GM21423 (cell line): ENCODE results near the gene MAPK1.
"Not testable (repeated sequence)": the region's sequence is repeated elsewhere in the genome, so short reads cannot be mapped to it uniquely, and the experiment has no call there.

ENCODE experiments used
- ATAC-seq: cut with Tn5 transposase; IDR thresholded peaks from one replicate; pipeline ENCODE4 v1.9.1; 2021; ENCODE audit warnings: mild to moderate bottlenecking, moderate library complexity; ENCODE audit not compliant: unreplicated experiment

MAPK1 gene

DNA sequence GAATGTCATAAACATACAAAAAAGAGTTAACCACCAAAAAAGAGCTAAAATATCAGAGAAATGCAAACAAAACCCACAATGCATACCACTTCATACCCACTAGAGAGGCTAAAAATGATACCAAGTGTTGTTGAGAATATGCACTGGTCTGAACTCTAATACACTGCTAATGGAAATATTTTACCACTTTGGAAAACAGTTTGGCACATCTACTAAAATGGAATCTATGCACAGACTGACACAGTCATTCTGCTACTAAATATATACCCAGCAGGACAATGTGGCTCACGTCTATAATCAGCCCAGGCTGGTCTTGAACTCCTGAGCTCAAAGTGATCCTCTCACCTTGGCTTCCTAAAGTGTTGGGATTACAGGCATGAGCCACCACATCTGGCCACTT lies 18.0 kb downstream of the MAPK1 start:
- no peak for ATAC-seq

DNA sequence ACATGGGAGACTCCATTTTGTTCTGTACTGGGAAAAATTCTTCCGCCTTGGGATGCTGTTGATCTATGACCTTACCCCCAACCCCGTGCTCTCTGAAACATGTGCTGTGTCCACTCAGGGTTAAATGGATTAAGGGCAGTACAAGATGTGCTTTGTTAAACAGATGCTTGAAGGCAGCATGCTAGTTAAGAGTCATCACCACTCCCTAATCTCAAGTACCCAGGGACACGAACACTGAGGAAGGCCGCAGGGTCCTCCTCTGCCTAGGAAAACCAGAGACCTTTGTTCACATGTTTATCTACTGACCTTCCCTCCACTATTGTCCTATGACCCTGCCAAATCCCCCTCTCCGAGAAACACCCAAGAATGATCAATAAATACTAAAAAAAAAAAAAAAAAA lies 19.4 kb downstream of the MAPK1 start:
- ATAC-seq: not testable (repeated sequence)

DNA sequence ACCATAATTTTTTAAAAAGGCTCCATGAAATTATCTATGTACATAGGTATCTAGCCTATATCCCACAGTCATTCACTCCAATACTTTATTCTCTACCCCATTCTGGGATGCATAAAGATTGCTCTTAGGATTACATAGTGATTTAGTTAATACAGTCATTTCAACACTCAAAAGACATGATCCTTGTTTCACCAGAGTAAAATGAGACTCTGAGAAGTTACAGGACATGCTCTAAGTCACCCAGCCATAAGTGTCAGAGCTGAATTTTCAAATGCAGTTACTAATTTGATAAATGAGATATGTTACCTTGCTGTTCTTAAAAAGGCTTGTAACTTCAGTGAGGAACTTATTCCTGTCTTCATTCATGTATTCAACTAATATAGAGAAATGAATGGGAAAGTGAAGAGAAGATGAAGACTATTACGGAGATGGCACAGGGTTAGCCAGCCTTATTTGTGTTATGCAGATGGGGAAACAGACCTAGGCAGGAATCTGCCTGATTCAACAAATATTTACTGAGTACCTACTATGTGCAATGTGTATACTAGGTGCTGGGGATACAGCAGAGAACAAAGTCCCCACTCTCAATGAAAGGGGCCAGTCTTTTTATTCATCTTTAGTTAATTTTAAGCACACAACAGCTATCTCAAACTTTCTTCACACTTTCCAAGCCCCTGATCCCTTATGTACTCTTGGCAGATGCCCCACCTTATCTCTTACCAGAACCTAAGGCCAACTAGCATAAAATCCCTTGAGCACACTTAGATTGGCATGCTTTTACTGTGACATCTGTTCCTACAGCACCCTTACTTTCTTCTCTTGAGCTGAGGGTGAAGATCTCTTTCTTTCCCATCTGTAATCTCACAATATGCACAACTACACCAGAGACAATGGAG lies 21.6 kb downstream of the MAPK1 start:
- no peak for ATAC-seq

DNA sequence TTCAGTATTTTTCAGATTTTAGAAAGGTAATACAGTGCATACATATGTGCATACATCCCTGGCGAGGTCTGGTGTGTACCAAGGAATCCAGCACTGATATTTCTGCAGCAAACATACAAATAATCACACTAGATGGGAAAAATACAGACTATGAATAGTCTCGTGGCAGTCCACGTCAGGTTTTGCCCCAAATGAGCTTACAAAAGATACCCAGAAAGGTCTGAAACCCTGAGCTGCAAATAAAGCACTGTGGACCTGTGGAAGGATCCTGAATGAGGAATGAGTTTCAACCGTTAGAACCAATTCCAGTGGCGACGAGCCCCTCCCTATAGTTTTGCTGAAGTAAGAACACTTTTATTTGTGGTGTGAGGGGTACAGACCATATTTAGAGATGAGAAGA lies 24.5 kb downstream of the MAPK1 start:
- no peak for ATAC-seq

DNA sequence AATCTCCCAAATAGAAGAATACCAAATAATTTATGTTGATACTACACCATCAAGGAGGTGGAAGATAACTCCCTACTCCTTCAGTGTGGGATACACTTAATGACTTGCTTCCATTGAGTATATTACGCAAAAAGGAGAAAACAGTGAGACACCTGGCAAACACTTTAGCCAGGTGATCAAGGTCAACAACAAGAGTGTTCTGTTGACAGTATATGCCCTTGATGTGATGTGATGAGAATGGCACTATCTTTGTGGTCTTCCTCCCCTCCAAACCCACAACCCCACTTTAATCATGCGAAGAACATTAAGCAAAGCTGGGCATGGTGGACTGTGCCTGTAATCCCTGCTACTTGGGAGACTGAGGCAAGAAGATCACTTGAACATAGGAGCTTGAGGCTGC lies 26.0 kb downstream of the MAPK1 start:
- ATAC-seq: no peak

DNA sequence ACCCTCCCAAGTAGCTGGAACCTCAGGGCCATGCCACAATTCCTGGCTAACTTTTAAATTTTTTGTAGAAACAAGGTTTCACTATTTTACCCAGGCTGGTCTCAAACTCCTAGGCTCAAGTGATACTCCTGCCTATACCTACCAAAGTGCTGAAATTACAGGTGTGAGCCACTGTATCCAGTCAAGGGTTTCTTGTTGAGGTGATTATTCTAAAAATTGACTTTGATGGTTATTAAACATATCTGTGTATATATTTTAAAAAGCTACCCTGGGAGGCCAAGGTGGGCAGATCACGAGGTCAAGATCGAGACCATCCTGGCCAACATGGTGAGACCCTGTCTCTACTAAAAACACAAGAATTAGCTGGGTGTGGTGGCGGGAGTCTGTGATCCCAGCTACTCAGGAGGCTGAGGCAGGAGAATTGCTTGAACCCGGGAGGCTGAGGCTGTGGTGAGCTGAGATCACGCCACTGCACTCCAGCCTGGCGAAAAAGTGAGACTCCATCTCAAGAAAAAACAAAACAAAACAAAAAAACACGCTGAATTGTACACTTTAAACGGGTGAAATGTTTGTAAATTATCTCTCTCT lies 27.1 kb downstream of the MAPK1 start:
- no peak for ATAC-seq

DNA sequence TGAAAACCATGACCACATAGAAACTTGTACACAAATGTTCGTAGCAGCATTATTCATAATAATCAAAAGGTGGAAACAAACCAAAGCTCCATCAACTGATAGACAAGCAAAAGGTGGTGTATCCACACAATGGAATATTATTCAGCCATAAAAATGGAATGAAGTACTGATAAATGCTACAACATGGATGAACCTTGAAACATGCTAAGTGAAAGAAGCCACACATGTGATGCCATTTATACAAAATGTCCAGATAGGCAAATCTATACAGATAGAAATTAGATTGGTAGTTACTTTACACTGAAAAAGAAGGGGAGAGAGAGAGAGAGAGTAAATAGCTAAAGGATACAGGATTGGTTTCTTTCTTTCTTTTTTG lies 27.7 kb downstream of the MAPK1 start:
- no peak for ATAC-seq

DNA sequence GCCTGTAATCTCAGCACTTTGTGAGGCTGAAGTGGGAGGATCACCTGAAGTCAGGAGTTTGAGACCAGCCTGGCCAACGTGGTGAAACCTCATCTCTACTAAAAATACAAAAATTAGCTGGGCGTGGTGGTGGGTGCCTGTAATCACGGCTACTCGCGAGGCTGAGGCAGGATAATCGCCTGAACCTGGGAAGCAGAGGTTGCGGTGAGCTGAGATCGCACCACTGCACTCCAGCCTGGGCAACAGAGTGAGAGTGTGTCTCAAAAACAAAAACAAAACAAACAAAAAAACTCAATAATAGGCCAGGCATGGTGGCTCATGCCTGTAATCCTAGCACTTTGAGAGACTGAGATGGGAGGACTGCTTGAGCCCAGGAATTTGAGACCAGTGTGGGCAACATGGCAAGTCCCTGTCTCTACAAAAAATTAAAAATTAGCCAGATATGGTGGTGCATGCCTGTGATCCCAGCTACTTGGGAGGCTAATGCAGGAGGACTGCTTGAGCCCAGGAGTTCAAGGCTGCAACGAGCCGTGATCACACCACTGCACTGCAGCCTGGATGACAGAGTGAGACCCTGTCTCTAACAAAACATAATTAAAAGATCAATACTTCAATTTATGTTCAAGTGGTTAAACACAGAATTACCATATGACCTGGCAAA lies 28.2 kb downstream of the MAPK1 start:
- ATAC-seq: not testable (repeated sequence)

DNA sequence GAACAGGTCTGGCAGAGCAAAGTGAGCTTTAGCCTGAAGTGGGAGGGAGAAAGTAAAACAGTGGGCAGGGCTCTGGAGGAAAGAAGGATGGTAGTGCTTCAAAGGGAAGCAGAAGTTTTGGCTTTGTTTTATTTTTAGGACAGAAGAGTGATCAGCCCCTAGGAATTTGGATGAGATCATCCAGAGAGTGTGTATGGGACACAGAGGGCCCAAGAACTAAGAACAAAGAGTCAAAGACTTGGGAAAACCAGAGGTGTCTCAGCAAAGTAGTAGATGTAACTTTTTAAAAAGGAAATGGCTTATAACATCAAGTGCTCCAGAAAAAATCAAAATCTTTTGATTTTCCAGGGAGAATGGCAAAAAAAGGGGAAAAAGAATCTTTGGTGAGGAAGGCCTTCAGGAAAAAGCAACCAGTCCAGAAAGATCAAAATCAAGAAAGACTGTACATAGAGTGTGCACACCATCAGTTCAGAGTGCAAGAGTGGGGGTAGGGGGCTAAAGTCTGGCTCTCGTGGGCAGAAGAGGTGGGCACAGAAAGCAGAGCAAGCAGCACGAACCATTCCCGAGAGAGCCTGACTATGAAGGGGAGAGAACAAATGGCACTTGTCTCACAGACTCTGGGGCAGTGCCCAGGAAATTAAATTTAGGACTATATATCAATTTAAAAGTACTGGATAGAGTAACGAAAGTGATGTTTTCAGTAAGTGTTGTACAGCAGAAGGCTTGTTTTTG lies 30.0 kb downstream of the MAPK1 start:
- no peak for ATAC-seq

DNA sequence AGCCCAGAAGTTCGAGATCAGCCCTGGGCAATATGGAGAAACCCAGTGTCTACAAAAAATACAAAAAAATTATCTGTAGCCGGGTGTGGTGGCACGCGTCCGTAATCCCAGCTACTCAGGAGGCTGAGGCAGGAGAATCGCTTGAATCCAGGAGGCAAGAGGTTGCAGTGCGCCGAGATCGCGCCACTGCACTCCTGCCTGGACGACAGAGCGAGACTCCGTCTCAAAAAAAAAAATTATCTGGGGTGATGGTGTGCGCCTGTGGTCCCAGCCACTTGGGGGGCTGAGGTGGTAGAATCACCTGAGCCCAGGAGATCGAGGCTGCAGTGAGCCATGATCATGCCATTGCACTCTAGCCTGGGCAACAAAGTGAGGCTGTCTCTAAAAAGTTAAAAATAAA lies 31.0 kb downstream of the MAPK1 start:
- ATAC-seq: not testable (repeated sequence)

DNA sequence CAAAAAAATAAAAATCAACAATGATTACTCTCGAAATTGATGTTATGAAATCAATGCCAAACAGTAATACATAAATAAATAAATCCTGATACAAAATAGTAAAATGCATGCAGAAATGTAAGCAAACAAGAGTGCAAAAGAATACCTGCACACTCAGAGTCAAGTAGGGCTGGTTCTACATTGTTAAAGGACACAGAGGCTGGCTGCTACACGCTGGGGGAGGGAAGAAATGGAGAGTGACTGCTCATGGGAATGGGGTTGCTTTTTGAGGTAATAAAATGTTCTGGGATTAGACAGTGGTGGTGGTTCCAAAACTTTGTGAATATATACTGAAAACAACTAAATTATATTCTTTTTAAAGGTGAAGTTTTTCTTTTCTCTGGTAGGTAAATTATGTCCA lies 32.1 kb downstream of the MAPK1 start:
- no peak for ATAC-seq

DNA sequence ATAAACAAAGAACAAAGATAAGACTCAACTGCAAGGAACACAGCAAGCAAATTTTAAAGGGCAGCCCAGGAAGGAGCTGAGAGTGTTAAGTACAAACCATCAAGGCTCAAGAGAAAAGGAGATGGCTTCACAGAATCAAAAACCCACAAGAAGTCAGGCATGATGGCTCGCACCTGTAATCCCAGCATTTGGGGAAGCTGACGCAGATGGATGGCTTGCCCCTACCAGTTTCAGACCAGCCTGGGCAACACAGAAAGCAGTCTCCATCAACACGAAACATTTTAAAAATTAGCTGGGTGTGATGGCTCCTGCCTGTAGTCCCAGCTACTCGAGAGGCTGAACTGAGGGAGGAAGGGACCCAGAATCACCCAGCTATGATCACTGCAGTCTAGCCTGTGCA lies 32.6 kb downstream of the MAPK1 start:
- ATAC-seq: no peak

DNA sequence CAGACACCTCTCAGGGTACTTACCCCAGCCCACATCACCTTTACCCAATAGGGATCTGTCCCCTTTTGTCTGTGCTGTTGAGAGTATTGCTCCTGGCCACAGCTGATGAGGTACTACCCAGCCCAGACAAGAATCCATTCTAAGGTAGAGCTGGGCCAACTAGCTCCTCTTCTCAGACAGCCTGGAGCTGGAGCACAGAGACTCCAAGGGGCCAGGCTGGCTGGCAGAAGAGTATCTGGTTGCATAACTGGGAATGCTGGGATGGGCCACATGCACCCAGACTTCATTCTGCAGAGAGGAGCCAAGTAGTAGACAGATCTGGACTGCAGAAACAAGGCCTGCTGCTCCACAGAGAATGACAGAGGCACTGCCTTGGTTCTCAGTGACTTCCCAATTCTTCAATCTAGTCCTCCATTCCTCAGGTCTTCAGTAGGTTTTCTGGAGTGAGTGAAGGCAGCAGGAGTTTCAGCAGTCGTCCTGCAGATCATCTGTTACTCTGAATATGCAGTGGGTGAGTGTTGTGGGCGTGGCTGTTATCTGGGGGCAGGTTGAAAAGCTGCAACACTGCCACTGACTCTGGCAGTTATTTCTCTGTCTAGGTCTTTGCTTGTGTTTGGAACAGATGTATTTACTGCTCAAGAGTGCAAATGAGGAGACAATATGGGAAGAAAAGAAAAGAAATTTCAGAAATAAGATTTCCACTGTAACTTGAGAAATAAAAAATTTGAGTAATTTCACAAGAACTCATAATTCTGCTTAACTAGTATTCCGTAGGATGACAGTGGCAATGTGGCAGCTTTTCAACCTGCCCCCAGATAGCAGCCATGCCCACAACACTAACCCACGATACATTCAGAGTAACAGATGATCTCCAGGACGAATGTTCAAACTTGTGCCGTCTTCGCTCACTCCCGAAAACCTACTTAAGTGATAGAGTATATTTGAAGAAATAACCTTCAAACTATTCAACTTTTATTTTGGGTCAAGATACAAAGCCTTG lies 34.9 kb downstream of the MAPK1 start:
- no peak for ATAC-seq

DNA sequence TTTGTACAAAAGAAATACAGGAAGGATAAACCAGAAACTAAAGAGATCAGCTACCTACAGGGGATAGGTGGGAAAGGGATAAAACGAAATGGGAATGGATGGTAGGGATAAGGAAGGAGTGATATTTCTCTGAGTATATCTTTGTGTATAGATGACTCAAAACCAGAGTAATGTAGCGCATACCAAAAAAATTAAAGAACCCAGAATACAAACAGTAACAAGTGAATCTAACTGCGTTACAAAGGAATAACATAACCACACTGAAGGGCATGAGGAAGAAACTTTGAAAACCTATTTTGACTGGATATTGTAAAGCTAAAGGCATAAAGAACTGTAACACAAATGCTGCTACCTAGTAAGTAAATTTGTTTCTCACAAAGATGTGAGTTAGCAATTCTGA lies 37.9 kb downstream of the MAPK1 start:
- ATAC-seq: no peak

DNA sequence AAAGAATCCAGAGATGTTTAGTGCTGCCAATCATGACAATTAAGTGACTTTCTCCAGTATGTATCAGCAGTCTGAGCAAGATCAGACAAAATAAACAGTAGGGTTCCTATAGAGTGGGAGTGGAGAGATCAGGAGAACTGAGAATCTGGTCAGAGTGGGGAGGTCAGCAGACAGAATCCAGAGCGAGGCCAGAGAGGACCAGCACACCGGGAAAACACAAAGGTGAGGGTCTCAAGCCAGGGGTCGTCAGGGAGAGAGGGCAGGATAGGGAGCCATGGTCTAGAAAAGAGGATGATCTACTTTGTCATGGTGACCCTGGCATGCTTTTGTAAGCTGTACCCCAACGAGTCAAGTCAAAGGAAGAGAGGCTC lies 39.2 kb downstream of the MAPK1 start:
- ATAC-seq: no peak

DNA sequence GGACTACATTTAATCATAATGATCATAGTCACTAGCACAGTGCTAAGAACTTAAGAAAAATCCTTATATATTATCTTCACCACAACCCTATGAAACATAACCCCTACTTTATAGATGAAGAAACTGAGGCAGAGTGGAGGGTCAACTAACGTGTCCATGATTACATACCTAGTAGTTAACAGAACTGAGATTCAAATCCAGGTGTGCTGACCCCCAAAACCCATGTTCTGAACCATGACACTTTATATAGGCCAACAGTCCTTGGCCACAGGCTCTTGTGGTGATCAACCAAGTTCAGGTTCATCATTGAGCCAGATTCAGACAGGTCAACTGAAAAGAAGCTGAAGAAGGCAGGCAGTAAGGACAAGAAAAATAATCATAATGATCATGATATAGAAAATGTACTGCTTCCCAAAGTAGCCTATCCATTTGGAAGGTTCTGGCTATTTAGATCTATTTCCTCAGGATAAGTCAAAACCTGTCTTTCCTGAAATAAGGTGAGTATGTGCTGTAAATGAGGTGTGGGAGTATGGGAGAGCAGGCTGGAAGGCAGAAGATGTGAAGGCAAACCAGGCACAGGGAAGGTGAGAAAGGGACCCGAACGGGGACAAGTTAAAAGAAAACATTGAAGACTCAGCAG lies 39.7 kb downstream of the MAPK1 start:
- ATAC-seq: no peak

DNA sequence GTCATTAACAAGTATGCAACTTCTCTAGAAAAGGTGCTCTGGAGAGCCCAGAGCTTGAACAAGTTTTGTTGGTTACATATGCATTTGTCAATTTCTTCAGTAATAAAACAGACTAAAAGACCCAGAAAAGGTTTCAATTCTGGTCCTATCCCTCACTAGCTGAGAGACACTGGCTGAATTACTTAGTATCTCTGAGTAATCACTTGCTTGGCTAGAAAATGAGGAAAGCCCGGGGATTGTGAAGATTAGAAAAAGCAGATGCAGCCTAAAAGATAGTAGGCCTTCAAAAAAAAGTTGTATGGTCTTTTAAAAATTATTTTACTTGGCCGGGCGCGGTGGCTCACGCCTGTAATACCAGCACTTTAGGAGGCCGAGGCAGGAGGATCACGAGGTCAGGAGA lies 41.2 kb downstream of the MAPK1 start:
- ATAC-seq: no peak

DNA sequence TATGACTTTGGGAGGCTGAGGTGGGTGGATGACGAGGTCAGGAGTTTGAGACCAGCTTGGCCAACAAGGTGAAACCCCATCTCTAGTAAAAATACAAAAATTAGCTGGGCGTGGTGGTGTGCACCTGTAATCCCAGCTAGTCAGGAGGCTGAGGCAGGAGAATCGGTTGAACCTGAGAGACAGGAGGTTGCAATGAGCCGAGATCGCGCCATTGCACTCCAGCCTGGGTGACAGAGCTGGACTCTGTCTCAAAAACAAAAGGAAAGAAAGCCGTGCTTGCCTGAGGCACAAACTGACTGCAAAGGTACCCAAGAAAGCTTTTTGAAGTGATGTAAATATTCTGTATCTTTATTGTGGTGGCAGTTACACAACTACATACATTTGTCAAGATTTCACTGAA lies 42.5 kb downstream of the MAPK1 start:
- not testable (repeated sequence) for ATAC-seq

DNA sequence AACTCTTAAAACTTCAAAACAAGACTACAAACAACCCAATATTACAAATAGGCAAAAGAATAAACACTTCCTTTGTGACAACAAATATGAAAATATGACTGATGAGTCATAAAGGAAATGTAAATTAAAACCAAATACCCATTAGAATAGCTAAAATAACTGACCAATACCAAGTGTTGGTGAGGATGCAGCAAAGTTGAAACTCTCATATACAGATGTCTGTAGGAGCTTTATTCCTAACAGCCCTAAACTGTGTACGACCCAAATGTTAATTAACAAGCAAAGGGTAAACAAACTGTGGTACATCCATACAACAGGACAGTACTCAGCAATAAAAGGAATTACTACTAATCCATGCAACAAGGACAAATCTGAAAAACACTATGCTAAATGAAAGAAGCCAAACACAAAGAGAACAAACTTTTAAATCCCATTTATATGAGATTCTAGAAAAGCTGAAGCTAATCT lies 43.0 kb downstream of the MAPK1 start:
- no peak for ATAC-seq
